Activated CD4-positive, alpha-beta T cell treated with anti-CD3 and anti-CD28 coated beads for 24 hours (primary cell): ENCODE data around the gene IL36A.

ENCODE experiments used
- DNase-seq, 2 donors: peaks; one replicate each; pipeline ENCODE4 v3.0.0-alpha.2; 2020; ENCODE audit warnings: low read depth in 2 of 2

IL36A gene

GRCh38 chr2:113050921-113051895 lies 45.9 kb downstream of the IL36A start:
- DNase-seq, result no peak

DNA sequence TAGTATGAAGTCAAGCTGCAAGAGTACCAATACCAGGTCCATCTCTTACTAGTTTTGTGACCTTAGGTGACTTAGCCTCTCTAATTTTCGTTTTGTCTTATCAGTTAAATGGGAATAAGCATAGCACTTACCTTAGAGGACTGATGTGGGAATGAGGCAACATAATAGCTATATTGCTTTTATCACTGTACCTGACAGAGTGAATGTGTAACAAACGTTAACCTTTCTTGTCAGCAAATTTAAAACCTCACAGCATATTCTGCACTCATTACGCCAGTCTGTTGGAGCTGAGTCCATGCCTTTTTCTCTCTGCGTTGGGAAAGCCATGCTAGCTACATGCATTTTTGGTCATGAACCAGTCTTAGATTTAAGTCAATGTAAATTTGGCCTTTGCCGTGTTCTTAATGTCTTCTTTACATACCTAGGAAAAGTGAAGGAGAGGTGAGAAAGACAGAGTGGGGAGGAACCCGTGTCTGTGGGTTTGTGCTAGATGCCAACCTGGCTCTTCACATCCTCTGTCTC lies 47.2 kb downstream of the IL36A start, which contains the start of gene IL36B:
Gene IL36B (minus strand): TSS at position 472 of the 522 bp plus-strand sequence.
- no peak for DNase-seq

GRCh38 chr2:113053666-113054065 lies 48.4 kb downstream of the IL36A start:
- DNase-seq, result no peak

GRCh38 chr2:113054066-113054465 lies 48.8 kb downstream of the IL36A start:
- no peak for DNase-seq

DNA sequence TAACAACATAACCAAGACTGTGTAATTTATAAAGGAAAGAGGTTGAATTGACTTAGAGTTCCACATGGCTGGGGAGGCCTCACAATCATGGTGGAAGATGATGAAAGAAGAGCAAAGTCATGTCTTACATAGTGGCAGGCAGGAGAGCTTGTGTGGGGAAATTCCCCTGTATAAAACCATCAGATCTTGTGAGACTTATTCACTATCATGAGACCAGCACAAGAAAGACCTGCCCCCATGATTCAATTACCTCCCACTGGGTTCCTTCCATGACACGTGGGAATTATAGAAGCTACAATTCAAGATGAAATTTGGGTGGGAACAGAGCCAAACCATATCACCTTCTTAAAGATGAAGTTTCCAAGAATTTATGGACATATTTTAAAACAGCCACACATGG lies 51.3 kb downstream of the IL36A start:
- DNase-seq, result no peak

GRCh38 chr2:113057117-113057516 lies 51.9 kb downstream of the IL36A start:
- no peak for DNase-seq
